GM19372 (cell line): ENCODE data around the gene GRIK3.

Source experiments
- ATAC-seq: cut with Tn5 transposase; IDR thresholded peaks from one replicate; pipeline ENCODE4 v1.9.1; 2021; ENCODE audit warnings: mild to moderate bottlenecking, low read depth, moderate library complexity; ENCODE audit not compliant: unreplicated experiment

Gene GRIK3

GRCh38 chr1:36842448-36842847, 191.9 kb downstream of the GRIK3 start:
- ATAC-seq, result no peak

DNA sequence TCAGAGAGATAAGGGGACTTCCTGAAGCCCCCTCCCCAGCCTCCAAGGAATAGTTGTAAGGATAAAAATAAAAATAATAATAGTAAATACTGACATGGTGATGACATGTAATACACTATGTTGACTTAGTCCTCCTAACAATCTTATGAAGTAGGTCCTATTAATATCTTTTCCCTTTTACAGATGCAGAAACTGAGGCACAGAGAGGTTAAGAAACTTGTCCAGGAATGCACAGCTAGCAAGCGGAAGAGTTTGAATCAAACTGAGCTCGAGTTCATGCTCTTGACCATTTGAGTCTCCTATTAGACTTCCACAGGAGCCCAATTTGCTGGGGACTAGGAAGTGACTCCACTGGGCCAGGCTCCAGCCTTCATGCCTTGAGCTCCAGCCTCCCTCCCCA, 194.8 kb downstream of the GRIK3 start:
- ATAC-seq, result no peak

DNA sequence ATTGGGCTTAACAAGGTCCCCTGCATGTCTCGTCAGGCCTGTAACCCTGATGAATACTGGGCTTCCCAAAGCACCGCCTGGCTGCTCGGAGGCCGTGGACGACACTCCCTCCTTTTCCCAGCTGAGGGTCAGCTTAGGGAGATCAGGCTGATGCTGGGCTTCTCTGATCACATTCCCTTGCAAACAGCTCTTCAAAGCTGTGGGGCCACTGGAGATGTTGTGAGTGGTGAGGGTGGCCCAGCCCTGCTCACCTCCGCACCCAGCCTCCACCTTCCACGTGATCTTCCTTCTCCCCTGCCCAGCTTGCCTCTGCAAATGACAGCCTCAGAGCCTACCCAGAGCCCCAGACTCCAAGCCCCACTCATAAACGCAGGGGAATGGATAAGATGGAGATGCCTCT, 195.4 kb downstream of the GRIK3 start:
- no peak for ATAC-seq

- ATAC-seq, result no peak
These were observed 197.4 kb downstream of the GRIK3 start for GRCh38 chr1:36836916-36837315.

GRCh38 chr1:36836196-36836883, 198.0 kb downstream of the GRIK3 start:
- ATAC-seq, result no peak

DNA sequence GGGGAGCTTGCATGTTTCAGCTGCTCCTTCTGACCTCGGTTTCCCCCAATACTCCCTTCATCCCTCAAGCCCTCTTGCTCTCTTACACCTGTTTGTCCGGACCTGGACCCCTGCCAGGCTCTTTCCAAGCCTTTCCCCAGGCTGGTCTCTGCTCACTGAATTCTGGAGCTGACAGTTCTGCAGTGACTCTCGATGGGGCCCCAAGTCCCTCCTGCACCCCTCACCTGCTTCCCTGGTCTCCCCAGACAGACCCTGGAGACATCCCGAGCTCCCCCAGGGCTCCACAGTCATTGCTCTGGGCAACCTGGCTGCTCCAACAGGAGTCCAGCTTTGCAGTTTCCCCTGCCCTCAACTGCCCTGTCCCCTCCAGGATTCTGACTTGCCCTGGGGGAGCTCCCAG, 198.6 kb downstream of the GRIK3 start:
- no peak for ATAC-seq

DNA sequence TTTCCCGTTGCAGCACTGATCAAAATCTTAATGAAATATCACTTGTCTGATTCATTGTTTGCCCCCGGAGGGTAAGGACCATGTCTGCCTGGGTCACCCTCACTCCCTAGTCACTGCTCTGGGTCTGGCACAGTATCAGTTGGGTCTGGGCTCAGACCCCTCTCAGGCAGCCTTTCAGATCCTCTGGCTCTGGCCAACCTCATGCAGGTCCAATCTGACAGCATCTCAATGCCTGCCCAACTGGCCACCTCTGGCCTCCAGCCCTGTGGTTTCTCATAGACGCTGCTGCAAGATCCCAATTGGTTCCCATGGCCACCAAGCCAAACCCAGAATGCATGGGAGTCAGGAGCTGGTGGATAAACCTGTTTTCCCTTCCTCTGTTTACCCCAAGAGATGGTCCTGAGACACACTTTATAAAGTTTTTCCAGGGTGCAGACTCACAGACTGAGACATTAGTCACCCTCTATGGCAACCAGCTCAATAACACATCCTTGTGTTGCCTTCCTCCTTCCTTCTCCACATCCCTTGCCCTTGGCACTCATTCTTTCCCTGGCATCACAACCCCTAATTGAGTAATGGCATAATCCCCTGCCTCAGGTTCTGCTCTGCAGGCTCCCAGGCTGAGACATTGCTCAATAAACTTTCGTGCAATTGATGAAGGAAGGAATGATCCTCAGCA, 199.2 kb downstream of the GRIK3 start:
- no peak for ATAC-seq

DNA sequence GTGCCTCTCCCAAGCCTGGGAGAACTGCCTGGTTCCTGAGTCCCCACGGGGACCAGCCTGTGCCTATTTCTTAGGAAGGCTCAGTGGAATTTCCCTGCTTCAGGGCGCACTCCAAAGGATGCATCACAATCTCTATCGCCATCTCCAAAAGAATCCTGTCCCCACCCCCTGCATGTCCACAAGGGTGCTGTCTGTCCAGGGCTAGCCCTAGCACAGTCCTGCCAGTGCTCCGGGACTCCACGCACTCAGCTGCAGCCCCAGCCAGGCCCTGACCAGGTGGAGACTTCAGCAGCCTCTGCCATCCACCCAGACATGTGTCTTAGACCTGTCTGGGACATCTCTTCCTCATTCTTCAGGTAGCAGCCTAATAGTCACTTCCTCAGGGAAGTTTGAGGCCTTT, 199.7 kb downstream of the GRIK3 start:
- no peak for ATAC-seq

GRCh38 chr1:36831186-36831810, 203.0 kb downstream of the GRIK3 start:
- no peak for ATAC-seq

DNA sequence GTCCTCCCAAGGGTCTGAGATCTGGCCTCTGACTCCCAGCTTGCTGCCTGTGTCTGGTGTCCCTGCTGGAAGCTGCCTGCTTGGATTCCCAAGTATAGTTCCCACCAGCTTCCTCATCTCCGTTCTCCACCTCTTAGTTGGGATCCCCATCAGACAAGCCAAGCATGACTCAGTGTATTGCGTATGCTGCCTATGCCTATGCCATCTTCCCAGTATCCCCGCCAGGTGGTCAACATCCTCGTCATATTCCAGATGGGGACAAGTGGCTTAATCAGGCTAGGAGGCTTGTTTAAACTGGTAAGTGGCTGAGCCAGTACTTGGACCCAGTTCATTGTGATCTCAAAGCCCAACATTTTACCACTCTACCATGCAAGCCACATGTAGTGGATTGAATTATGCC, 204.4 kb downstream of the GRIK3 start:
- ATAC-seq, result no peak

DNA sequence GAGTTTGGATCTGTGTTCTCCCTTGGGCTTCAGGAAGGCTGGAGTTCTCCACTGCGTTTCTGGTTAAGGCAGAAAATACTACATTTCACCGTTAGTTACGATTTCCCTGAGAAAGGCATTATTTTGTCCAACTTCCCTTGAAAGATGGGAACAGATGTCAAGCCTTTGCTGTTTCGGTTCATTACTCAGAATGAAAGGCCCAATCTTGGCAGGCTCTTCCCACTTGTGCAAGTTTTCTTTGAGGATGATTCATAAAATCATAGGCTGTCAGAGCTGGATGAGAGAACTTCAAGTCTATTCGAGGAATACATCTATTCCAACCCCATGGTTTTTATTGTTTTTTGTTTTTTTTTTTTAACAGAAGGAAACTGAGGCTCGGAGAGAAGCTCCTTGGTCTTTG, 205.2 kb downstream of the GRIK3 start:
- ATAC-seq, result no peak

DNA sequence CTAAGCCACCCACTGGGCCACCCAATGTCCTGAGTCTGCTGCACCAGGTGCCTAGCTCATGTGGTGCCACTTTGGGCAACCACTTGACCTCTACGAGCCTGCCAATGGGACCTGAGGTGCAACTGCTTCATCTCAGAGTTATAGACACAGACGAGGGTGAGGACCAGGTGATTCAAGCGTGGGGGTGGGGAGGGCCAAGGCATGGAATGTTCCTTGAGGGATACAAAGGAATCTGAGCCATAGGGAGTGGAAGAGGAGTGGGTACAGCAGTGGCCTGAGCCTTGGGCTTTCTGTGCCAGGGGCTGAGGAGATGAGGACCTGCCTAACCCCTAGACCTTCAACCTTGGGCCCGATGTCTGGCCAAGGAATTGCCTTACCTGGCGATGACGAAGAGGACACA, 209.1 kb downstream of the GRIK3 start:
- ATAC-seq, result no peak

- ATAC-seq, result no peak
These were observed 209.9 kb downstream of the GRIK3 start for GRCh38 chr1:36824390-36824861.

GRCh38 chr1:36822648-36823047, 211.7 kb downstream of the GRIK3 start:
- no peak for ATAC-seq

DNA sequence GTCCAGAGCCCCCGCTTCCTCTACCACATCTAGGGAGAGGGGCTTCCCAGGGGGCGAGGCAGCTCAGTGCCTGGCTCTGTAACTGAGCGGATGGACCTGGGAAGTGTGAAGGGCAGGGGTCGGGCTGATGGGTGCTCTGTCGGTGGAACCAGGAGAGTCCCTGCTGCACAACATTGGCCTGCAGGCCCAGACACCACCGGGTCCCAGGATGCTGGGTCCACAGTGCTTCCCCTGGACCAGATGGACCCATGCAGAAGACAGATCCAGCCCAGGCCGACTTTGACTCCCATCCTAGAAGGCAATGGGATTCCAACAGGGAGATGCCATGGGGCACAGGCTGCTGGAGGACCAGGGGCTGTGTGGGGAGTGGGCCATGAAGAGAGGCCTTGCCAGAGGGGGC, 212.9 kb downstream of the GRIK3 start:
- ATAC-seq, result no peak

DNA sequence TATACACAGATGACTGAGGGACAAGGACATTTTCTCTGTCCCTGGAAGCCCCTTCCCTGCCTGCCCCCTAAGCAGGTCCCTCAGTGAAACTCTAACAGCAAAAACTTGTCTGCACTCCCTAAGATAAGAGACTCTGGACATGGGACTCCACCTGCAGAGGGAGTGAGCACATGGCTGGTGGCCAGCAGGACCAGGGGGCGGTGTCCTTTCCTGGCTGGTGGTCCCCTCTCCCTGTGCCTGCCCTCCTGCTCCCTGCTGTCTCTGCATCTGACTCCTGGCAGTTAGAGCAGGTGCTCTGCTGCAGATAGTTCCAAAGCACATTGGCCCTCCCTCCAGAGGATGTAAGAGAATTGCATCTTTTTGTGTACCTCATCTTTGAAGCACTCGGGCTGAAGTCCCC, 215.5 kb downstream of the GRIK3 start:
- ATAC-seq, result no peak

DNA sequence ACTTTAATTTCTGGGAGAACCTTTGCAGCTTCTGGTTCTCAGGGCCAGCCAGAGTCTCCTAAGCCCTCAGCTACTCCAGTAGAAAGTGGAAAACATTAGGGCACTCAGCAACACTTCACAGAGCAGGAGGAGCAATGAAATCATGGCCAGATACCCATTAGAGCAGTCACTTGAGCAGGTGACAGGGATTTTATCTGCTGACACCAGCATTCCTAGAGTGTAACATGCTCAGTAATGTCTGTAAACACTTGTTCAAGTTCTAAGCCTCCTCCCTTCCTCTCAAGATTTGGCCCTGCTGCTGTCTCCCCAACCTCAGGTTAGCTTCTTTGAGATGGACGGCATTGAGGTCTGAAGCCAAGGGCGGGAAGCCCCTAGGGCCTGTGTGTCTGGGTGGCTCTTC, 218.0 kb downstream of the GRIK3 start:
- no peak for ATAC-seq

GRCh38 chr1:36814774-36815173, 219.5 kb downstream of the GRIK3 start:
- ATAC-seq, result no peak

GRCh38 chr1:36814083-36814482, 220.2 kb downstream of the GRIK3 start:
- ATAC-seq, result no peak

GRCh38 chr1:36807262-36807661, 227.1 kb downstream of the GRIK3 start:
- ATAC-seq, result no peak

GRCh38 chr1:36805979-36806640, 228.2 kb downstream of the GRIK3 start:
- no peak for ATAC-seq
